GM21619 (cell line): ENCODE measurements around the gene GHR.
"Not testable (repeated sequence)": the region's sequence is repeated elsewhere in the genome, so short reads cannot be mapped to it uniquely, and the experiment has no call there.

ENCODE experiments used
- ATAC-seq: cut with Tn5 transposase; IDR thresholded peaks from one replicate; pipeline ENCODE4 v1.9.1; 2021; ENCODE audit not compliant: unreplicated experiment

Gene GHR

DNA sequence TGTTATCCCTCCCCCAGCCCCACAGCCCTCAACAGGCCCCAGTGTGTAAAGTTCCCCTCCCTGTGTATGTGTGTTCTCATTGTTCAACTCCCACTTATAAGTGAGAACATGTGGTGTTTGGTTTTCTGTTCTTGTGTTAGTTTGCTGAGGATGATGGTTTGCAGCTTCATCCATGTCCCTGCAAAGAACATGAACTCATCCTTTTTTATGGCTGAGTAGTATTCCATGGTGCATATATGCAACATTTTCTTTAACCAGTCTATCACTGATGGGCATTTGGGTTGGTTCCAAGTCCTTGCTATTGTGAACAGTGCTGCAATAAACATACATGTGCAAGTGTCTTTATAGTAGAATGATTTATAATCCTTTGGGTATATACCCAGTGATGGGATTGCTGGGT, 261.8 kb downstream of the GHR start:
- ATAC-seq = not testable (repeated sequence)

GRCh38 chr5:42689391-42689790, 266.2 kb downstream of the GHR start:
- no peak for ATAC-seq

- ATAC-seq = no peak
Observed at GRCh38 chr5:42691413-42691937, 268.2 kb downstream of the GHR start.

- no peak for ATAC-seq
Observed at GRCh38 chr5:42701351-42702059, 278.3 kb downstream of the GHR start.

GRCh38 chr5:42703238-42703637, 280.0 kb downstream of the GHR start:
- ATAC-seq = no peak

- ATAC-seq = no peak
Observed at GRCh38 chr5:42715785-42716184, 292.5 kb downstream of the GHR start.

DNA sequence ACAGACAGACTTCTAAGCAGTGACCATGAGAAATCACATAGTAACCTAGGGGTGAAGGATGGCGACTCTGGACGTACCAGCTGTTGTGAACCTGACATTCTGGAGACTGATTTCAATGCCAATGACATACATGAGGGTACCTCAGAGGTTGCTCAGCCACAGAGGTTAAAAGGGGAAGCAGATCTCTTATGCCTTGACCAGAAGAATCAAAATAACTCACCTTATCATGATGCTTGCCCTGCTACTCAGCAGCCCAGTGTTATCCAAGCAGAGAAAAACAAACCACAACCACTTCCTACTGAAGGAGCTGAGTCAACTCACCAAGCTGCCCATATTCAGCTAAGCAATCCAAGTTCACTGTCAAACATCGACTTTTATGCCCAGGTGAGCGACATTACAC, 295.4 kb downstream of the GHR start:
- ATAC-seq = peak; percentile 90

DNA sequence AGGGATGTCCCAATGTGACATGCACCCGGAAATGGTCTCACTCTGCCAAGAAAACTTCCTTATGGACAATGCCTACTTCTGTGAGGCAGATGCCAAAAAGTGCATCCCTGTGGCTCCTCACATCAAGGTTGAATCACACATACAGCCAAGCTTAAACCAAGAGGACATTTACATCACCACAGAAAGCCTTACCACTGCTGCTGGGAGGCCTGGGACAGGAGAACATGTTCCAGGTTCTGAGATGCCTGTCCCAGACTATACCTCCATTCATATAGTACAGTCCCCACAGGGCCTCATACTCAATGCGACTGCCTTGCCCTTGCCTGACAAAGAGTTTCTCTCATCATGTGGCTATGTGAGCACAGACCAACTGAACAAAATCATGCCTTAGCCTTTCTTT, 295.8 kb downstream of the GHR start:
- no peak for ATAC-seq

DNA sequence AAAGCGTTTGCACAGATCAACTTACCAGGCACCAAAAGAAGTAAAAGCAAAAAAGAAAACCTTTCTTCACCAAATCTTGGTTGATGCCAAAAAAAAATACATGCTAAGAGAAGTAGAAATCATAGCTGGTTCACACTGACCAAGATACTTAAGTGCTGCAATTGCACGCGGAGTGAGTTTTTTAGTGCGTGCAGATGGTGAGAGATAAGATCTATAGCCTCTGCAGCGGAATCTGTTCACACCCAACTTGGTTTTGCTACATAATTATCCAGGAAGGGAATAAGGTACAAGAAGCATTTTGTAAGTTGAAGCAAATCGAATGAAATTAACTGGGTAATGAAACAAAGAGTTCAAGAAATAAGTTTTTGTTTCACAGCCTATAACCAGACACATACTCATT, 297.0 kb downstream of the GHR start:
- ATAC-seq = no peak

GRCh38 chr5:42721484-42721883, 298.2 kb downstream of the GHR start:
- no peak for ATAC-seq

DNA sequence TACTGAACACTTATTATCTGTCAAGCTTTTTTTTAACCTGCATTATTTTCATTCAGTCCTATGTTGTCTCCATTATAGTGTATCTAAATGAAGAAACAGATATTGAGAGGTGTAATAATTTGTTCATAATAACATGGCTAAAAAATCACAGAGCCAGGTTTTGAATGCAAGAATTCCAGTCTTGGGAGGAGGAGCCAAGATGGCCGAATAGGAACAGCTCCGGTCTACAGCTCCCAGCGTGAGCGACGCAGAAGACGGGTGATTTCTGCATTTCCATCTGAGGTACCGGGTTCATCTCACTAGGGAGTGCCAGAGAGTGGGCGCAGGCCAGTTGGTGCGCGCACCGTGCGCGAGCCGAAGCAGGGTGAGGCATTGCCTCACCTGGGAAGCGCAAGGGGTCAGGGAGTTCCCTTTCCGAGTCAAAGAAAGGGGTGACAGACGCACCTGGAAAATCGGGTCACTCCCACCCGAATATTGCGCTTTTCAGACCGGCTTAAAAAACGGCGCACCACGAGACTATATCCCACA, 311.4 kb downstream of the GHR start:
- not testable (repeated sequence) for ATAC-seq

GRCh38 chr5:42740920-42741319, 317.7 kb downstream of the GHR start:
- no peak for ATAC-seq

DNA sequence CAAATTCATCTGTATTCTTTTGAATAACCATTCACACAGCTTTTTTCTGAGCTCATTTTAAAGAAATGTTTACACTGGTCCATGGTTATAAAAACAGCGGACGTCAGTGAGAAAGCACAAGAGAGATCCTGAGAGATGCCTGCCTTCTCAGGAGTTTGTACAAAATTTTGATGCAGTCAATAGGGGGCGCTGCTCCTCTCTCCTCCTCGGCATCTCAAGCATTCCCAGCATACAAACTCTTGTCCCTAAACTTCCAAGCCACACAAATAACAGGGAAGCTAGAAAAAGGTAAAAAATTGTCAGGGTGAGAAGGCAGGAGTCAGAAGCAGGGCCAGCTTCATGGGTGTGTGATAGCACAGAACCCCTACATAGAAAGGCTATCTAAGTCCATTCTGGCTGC, 322.2 kb downstream of the GHR start:
- ATAC-seq = no peak

DNA sequence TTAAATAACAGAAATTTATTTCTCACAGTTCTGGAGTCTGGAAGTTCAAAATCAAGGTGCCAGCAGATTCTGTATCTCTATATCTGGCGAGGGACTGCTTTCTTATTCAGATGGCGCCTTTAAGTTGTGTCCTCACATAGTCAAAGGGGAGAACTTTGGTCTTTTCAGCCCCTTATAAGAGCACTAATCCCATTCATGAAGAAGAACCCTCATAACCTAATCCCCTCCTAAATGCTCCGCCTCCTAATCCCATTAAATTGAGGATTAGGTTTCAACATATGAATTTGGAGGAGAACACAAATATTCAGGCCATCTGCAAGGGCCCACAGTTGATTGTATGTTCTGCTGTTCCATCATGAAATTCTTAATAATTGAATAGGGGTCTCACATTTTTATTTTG, 322.6 kb downstream of the GHR start:
- ATAC-seq = no peak

GRCh38 chr5:42749020-42749419, 325.8 kb downstream of the GHR start:
- ATAC-seq = no peak

- ATAC-seq = no peak
Observed at GRCh38 chr5:42750507-42750906, 327.3 kb downstream of the GHR start.

DNA sequence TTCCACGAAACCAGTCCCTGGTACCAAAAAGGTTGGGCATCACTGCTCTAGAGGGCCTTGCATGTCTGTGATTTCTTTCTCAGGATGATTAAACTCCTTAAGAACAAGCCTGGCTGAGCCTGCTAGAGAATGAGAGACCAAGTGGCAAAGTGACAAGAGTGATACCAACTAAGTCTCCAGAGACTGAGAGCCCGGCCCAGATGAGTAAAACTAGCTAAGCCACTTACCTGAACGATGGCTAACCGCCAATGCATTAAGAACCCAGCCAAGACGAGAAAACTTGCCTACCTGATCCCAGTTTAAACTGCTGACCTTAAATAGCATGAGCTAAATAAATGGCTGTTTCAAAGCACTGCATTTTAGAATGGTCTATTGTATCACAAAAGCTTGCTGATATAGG, 327.8 kb downstream of the GHR start:
- ATAC-seq = no peak

DNA sequence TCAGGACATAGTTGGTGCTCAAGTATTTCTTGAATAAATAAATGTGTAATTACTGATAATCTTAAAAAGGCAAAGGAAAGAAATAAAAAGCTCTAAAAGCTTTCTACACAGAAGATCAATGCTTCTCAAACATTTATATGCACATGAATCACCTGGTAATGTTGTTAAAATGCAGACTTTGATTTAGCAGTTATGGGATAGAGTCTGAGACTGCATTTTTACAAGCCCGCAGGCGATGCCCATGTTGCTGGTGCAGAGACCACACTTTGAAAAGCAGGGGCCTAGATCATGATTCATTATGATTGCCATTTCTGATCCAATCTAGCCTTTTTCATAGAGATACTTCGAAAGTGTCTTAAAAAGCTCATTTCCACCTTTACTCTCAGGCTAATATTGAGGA, 329.9 kb downstream of the GHR start:
- no peak for ATAC-seq

GRCh38 chr5:42756606-42757601, 333.7 kb downstream of the GHR start, which contains the start of gene CCDC152:
Gene CCDC152 (plus strand): TSS chr5:42756818. CDS start chr5:42759122, 2,304 bp downstream.
- peak; percentile 74 for ATAC-seq

- no peak for ATAC-seq
Observed at GRCh38 chr5:42759456-42759855, 336.2 kb downstream of the GHR start.

DNA sequence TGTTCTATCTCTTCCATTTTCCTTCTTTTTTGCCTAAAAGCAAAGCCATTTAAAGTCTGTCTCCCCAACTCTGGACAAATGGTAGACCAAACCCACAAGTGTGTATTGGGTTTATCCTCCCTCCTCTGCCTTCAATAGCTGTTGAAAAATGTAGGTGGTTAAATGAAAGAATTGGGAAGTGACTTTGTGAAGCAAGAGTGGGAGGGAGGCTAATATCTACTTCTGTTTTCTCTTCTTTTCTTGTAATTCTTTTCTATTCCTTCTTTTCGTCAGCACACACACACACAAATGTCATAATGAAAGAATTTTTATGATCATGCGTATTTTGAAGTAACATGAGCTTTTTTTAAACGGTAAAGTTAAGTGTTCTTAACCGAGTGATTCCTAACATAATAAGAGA, 337.2 kb downstream of the GHR start:
- no peak for ATAC-seq

DNA sequence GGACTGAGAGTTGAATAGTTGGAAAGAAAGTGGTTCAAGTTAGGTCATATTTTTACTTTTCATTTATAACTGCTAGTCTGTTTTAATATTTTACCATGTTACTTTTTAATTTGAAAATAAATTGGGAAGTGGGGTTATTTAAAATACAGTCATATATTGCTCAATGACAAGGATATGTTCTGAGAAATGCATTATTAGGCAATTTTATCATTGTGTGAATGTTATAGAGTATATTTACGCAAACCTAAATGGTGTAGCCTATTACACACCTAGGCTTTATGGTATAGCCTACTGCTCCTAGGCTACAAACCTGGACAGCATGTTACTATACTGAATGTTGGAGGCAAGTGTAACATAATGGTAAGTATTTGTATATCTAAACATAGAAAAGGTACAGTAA, 338.6 kb downstream of the GHR start:
- no peak for ATAC-seq
